ENCODE results near the gene HCN2. TPM values are rescaled to one million over a fixed set of nuclear protein-coding genes. Genes with fewer than 3 reads are reported as not detected.
A peak's percentile ranks its signal among the peaks of the same experiment; 100 is the strongest.

HCN2 gene
- total RNA-seq, 1 experiment from 2014 or later, result 1.5 TPM

DNA sequence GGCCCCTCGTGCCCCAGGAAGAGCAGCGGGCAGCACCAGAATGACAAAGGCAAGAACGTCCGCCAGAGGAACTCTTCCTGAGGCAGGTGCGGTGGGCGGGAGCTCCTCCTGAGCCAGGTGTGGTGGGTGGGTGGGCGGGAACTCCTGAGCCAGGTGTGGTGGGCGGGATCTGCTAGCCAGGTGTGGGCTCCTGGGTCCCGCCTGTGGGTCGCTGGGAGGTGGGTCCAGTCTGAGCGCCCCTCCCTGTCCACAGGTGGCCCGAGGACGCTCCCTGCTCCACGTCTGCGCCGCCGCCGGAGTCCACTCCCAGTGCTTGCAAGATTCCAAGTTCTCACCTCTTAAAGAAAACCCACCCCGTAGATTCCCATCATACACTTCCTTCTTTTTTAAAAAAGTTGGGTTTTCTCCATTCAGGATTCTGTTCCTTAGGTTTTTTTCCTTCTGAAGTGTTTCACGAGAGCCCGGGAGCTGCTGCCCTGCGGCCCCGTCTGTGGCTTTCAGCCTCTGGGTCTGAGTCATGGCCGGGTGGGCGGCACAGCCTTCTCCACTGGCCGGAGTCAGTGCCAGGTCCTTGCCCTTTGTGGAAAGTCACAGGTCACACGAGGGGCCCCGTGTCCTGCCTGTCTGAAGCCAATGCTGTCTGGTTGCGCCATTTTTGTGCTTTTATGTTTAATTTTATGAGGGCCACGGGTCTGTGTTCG is 7.0 kb upstream of the HCN2 start:
- no peak overlapping the region for H3K4me3 ChIP-seq
- H3F3A ChIP-seq (ENCODE audit: insufficient read depth, low read depth), result peaks cover 38% of the 10 kb centered on the region; the same call in 1 of the 2 replicates
- ChIA-PET POLR2A (ENCODE audit: unreplicated experiment) (interaction anchor here (0.7 kb wide), 1 partner anchor 23 kb away, joined by 4 read pairs; no protein-coding TSS in a partner anchor), CTCF (interaction anchor here (0.5 kb wide), 1 partner anchor 371 kb away, joined by 4 read pairs; no protein-coding TSS in a partner anchor)
- H3K27me3 ChIP-seq (ENCODE audit: insufficient read depth, low read depth), result no peaks in the 10 kb centered on the region
- H2AFZ ChIP-seq, result no peak overlapping the region
- BruUV-seq (replicated peaks), result no TSS peak
- H4K20me1 ChIP-seq (ENCODE audit: insufficient read depth), result peaks cover 62% of the 10 kb centered on the region
- H3K36me3 ChIP-seq (ENCODE audit: low read depth), result no peaks in the 10 kb centered on the region; the same call in 1 of the 2 replicates
- H3K4me1 ChIP-seq (replicated peaks; ENCODE audit: insufficient read depth), result no peaks in the 10 kb centered on the region
- no peaks in the 10 kb centered on the region for H3K9me2 ChIP-seq (ENCODE audit: insufficient read depth)
- TF ChIP-seq CTCF (conservative IDR thresholded peaks at IDR 0.05), result no peak
- TF ChIP-seq EZH2 (IDR thresholded peaks at IDR 0.05; ENCODE audit: low read depth), result no peak
- peaks cover 28% of the 10 kb centered on the region for H3K79me2 ChIP-seq (ENCODE audit: low read depth)
- H3K4me2 ChIP-seq, result no peak overlapping the region
- DNase-seq, result no peak
- H3K9me3 ChIP-seq (ENCODE audit: insufficient read depth, low read depth), result no peaks in the 10 kb centered on the region
- intact Hi-C loops (cut with micrococcal nuclease; ENCODE audit: unreplicated experiment), result no loop called here
- H3K27ac ChIP-seq, result no peak overlapping the region

DNA sequence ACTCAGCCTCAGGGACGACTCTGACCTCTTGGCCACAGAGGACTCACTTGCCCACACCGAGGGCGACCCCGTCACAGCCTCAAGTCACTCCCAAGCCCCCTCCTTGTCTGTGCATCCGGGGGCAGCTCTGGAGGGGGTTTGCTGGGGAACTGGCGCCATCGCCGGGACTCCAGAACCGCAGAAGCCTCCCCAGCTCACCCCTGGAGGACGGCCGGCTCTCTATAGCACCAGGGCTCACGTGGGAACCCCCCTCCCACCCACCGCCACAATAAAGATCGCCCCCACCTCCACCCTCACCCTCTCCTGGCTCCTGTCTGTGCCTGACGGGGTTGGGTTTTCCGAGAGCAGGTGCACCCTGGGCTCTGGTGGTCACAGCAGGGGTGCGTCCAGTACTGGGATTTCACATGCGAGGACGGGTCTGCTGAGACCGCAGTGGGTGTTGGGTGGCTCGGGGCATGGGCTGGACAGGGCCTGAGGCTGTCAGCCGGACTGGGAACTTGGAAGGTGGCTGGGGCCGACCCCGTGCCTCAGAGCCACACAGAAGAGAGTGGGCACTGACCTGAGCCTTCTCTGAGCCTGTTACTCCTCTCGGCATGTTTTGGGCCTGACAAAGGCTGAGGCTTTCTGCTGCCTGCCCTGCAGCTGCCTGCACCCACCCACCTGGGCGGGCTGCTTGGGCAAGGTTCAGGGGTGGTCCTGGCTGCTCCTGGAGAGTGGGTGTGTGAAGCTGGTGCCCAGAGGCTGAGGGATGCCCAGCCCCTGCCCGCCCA is 6.3 kb upstream of the HCN2 start:
- Histone ChIP-seq H3K4me1 (replicated peaks; ENCODE audit: insufficient read depth) (peaks cover 6% of the 10 kb centered on the region; the same call in 1 of the 2 replicates), H3K36me3 (ENCODE audit: low read depth) (no peaks in the 10 kb centered on the region; the same call in 1 of the 2 replicates), H3K79me2 (ENCODE audit: low read depth) (peaks cover 20% of the 10 kb centered on the region), H3K27me3 (ENCODE audit: insufficient read depth, low read depth) (peaks cover 1% of the 10 kb centered on the region; the same call in 1 of the 2 replicates), H2AFZ (no peak overlapping the region), H3K9me3 (ENCODE audit: insufficient read depth, low read depth) (no peaks in the 10 kb centered on the region), H4K20me1 (ENCODE audit: insufficient read depth) (peaks cover 55% of the 10 kb centered on the region), H3K4me3 (no peak overlapping the region), H3K4me2 (no peak overlapping the region), H3F3A (ENCODE audit: insufficient read depth, low read depth) (peaks cover 41% of the 10 kb centered on the region; the same call in 1 of the 2 replicates), H3K27ac (no peak overlapping the region), H3K9me2 (ENCODE audit: insufficient read depth) (no peaks in the 10 kb centered on the region)
- ChIA-PET POLR2A (ENCODE audit: unreplicated experiment) (no interaction called here), CTCF (no interaction called here)
- BruUV-seq (replicated peaks), result TSS peak; percentile 96
- intact Hi-C loops (cut with micrococcal nuclease; ENCODE audit: unreplicated experiment), result no loop called here
- DNase-seq, result no peak
- TF ChIP-seq EZH2 (IDR thresholded peaks at IDR 0.05; ENCODE audit: low read depth) (no peak), CTCF (conservative IDR thresholded peaks at IDR 0.05) (no peak)

DNA sequence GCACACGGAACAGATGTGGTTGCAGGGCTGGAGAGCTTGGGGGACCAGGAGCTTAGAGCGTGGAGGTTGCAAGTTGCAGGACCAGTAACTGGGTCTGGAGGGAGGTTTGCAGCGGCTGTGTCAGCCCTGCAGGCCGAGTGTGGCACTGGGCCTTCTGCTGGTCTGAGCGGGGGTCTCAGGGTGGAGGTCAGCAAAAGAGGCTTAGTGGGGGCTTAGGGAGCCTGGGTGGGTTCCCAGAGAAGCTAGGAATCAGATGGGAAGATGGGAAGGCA is 5.8 kb upstream of the HCN2 start:
- TF ChIP-seq EZH2 (IDR thresholded peaks at IDR 0.05; ENCODE audit: low read depth) (no peak), CTCF (conservative IDR thresholded peaks at IDR 0.05) (no peak)
- H4K20me1 ChIP-seq (ENCODE audit: insufficient read depth), result peaks cover 50% of the 10 kb centered on the region
- no peak for DNase-seq
- H3K36me3 ChIP-seq (ENCODE audit: low read depth), result no peaks in the 10 kb centered on the region
- peaks cover 46% of the 10 kb centered on the region; the same call in 1 of the 2 replicates for H3F3A ChIP-seq (ENCODE audit: insufficient read depth, low read depth)
- intact Hi-C loops (cut with micrococcal nuclease; ENCODE audit: unreplicated experiment), result no loop called here
- peaks cover 10% of the 10 kb centered on the region; the same call in 1 of the 2 replicates for H3K4me1 ChIP-seq (replicated peaks; ENCODE audit: insufficient read depth)
- H2AFZ ChIP-seq, result no peak overlapping the region
- H3K9me2 ChIP-seq (ENCODE audit: insufficient read depth), result no peaks in the 10 kb centered on the region
- no peak overlapping the region for H3K4me3 ChIP-seq
- H3K4me2 ChIP-seq, result no peak overlapping the region
- H3K27ac ChIP-seq, result no peak overlapping the region
- peaks cover 6% of the 10 kb centered on the region; the same call in 1 of the 2 replicates for H3K27me3 ChIP-seq (ENCODE audit: insufficient read depth, low read depth)
- peaks cover 15% of the 10 kb centered on the region for H3K79me2 ChIP-seq (ENCODE audit: low read depth)
- BruUV-seq (replicated peaks), result no TSS peak
- POLR2A ChIA-PET (ENCODE audit: unreplicated experiment), result no interaction called here
- no peaks in the 10 kb centered on the region for H3K9me3 ChIP-seq (ENCODE audit: insufficient read depth, low read depth)
- CTCF ChIA-PET, result no interaction called here

Measured in PC-9 (cell line).